AG09309 (cell line): ENCODE measurements around the gene RELB.

Experiments
- DNase-seq: peaks from one replicate; pipeline ENCODE4 v3.0.0-alpha.2; 2010; ENCODE audit warnings: low read depth
- H3K4me3 ChIP-seq: 2 replicates; pipeline ENCODE4 v1.5.1; 2011; ENCODE audit warnings: mild to moderate bottlenecking, low read depth, low read length, moderate library complexity; ENCODE audit not compliant: control insufficient read depth
- CTCF ChIP-seq: IDR thresholded peaks from 2 replicates; pipeline ENCODE4 v1.5.1; 2011; ENCODE audit warnings: mild to moderate bottlenecking, low read depth, low read length, inconsistent platforms; ENCODE audit not compliant: insufficient read depth, control insufficient read depth; ENCODE audit errors: missing control alignments

Gene RELB

GRCh38 chr19:45078390-45079062, 77.3 kb downstream of the RELB start:
- H3K4me3 ChIP-seq = peak overlapping the region; percentile 72
- DNase-seq = no peak
- no peak for TF ChIP-seq CTCF

- peak within 1 kb of the TSS; percentile 72 for H3K4me3 ChIP-seq
- no peak for DNase-seq
- no peak for TF ChIP-seq CTCF
These were observed 78.0 kb downstream of the RELB start, which contains the start of gene GEMIN7 for GRCh38 chr19:45079063-45079910. GEMIN7 (plus strand) TSS chr19:45079260; CDS start chr19:45090115, 10,855 bp downstream.

- peak overlapping the region; percentile 72 for H3K4me3 ChIP-seq
- no peak for TF ChIP-seq CTCF
- no peak for DNase-seq
These were observed 78.7 kb downstream of the RELB start for GRCh38 chr19:45079911-45080370.

GRCh38 chr19:45082170-45082569, 80.9 kb downstream of the RELB start:
- no peak overlapping the region for H3K4me3 ChIP-seq
- DNase-seq = no peak
- no peak for TF ChIP-seq CTCF

- no peak overlapping the region for H3K4me3 ChIP-seq
- no peak for DNase-seq
- TF ChIP-seq CTCF = no peak
These were observed 85.2 kb downstream of the RELB start for GRCh38 chr19:45086480-45086879.

- no peak for TF ChIP-seq CTCF
- H3K4me3 ChIP-seq = no peak overlapping the region
- DNase-seq = no peak
These were observed 86.3 kb downstream of the RELB start for GRCh38 chr19:45087531-45087930.
